Fibroblast of pulmonary artery (primary cell): ENCODE measurements around the gene TNS1.

Experiments
- DNase-seq: peaks from one replicate; pipeline ENCODE4 v3.0.0-alpha.2; 2010; ENCODE audit warnings: low read depth
- H3K4me3 ChIP-seq: replicated peaks from 2 replicates; pipeline ENCODE4 v1.5.1; 2011; ENCODE audit warnings: low read depth, mild to moderate bottlenecking, control low read depth, low read length, moderate library complexity
- CTCF ChIP-seq: IDR thresholded peaks from 2 replicates; pipeline ENCODE4 v1.5.1; 2011; ENCODE audit warnings: mild to moderate bottlenecking, control low read depth, low read length, inconsistent platforms; ENCODE audit errors: missing control alignments

The TNS1 gene

GRCh38 chr2:217935901-217936684, 66.7 kb downstream of the TNS1 start:
- no peak overlapping the region for H3K4me3 ChIP-seq
- no peak for TF ChIP-seq CTCF
- peak; percentile 70 for DNase-seq

GRCh38 chr2:217935235-217935879, 67.4 kb downstream of the TNS1 start:
- H3K4me3 ChIP-seq: no peak overlapping the region
- DNase-seq: peak; percentile 87
- TF ChIP-seq CTCF: no peak

GRCh38 chr2:217934321-217935131, 68.3 kb downstream of the TNS1 start:
- no peak overlapping the region for H3K4me3 ChIP-seq
- DNase-seq: peak; percentile 91

GRCh38 chr2:217933617-217933993, 69.2 kb downstream of the TNS1 start:
- H3K4me3 ChIP-seq: no peak overlapping the region
- TF ChIP-seq CTCF: no peak
- no peak for DNase-seq

More at GRCh38 chr2:217934321-217935131, 68.3 kb downstream of the TNS1 start:
- TF ChIP-seq CTCF: no peak

GRCh38 chr2:217932803-217933616, 69.8 kb downstream of the TNS1 start:
- TF ChIP-seq CTCF: peak; percentile 25

GRCh38 chr2:217931846-217932560, 70.8 kb downstream of the TNS1 start:
- no peak overlapping the region for H3K4me3 ChIP-seq
- DNase-seq: no peak
- no peak for TF ChIP-seq CTCF

More at GRCh38 chr2:217932803-217933616, 69.8 kb downstream of the TNS1 start:
- peak; percentile 73 for DNase-seq
- H3K4me3 ChIP-seq: no peak overlapping the region
